Osteoblast (primary cell): Measurements from ENCODE around the gene TMEM258. TPM values are rescaled to one million over a fixed set of nuclear protein-coding genes. Genes with fewer than 3 reads are reported as not detected.

Experiments
- DNase-seq: peaks from one replicate; pipeline ENCODE4 v3.0.0; 2011; ENCODE audit warnings: low spot score, mixed read lengths; ENCODE audit not compliant: insufficient read length; ENCODE audit errors: missing footprints
- H2AFZ ChIP-seq: 2 replicates; pipeline ENCODE4 v1.6.0; 2011; ENCODE audit warnings: mild to moderate bottlenecking, low read length
- H3K27ac ChIP-seq: 2 replicates; pipeline ENCODE4 v1.5.1; 2011; ENCODE audit warnings: mild to moderate bottlenecking, low read depth, low read length, moderate library complexity
- H3K27me3 ChIP-seq: 2 replicates; pipeline ENCODE4 v1.6.0; 2012; ENCODE audit warnings: mild to moderate bottlenecking, control low read depth, inconsistent platforms, low read length, moderate library complexity; ENCODE audit not compliant: insufficient read depth
- H3K36me3 ChIP-seq: 2 replicates; pipeline ENCODE4 v1.5.1; 2011; ENCODE audit warnings: mild to moderate bottlenecking, low read length, control low read depth, moderate library complexity; ENCODE audit not compliant: insufficient read depth
- H3K4me1 ChIP-seq: 2 replicates; pipeline ENCODE4 v1.5.1; 2011; ENCODE audit warnings: mild to moderate bottlenecking, low read length, control low read depth, moderate library complexity; ENCODE audit not compliant: insufficient read depth
- H3K4me2 ChIP-seq: 2 replicates; pipeline ENCODE4 v1.6.0; 2011; ENCODE audit warnings: mild to moderate bottlenecking, low read length; ENCODE audit not compliant: insufficient read depth
- H3K4me3 ChIP-seq: fragments of 200-600 bp; sonication (generic); 3 replicates; pipeline ENCODE4 v1.5.1; 2012; ENCODE audit warnings: mild to moderate bottlenecking, low read length, inconsistent platforms; ENCODE audit not compliant: insufficient read depth
- H3K79me2 ChIP-seq: 2 replicates; pipeline ENCODE4 v1.6.0; 2012; ENCODE audit warnings: mild to moderate bottlenecking, low read length, control low read depth, inconsistent platforms; ENCODE audit not compliant: insufficient read depth
- H3K9me3 ChIP-seq: 2 replicates; pipeline ENCODE4 v1.5.1; 2011; ENCODE audit warnings: low read depth, low read length, control low read depth
- H4K20me1 ChIP-seq: 2 replicates; pipeline ENCODE4 v1.6.0; 2012; ENCODE audit warnings: mild to moderate bottlenecking, low read length, control low read depth; ENCODE audit not compliant: insufficient read depth
- total RNA-seq: library from RNA; depleted of rRNA; stranded (reverse); fragments of >200 nt; gene quantifications from 2 replicates; pipeline ENCODE4 v1.2.3, GENCODE V29; 2012
- TF ChIP-seq, protein P1 (sequence below): IDR thresholded peaks from 2 replicates; pipeline ENCODE4 v1.5.1; 2011; ENCODE audit warnings: mild to moderate bottlenecking, low read depth, low read length, moderate library complexity; ENCODE audit errors: extremely low read depth

TMEM258 gene
- total RNA-seq, 1 donor: 63.3 TPM

GRCh38 chr11:61762798-61763197 lies 29.6 kb downstream of the TMEM258 start:
- Histone ChIP-seq H3K27ac (no peak overlapping the region), H2AFZ (no peak overlapping the region), H4K20me1 (no peaks in the 10 kb centered on the region), H3K36me3 (no peaks in the 10 kb centered on the region), H3K9me3 (no peaks in the 10 kb centered on the region), H3K4me3 (no peak overlapping the region), H3K4me1 (no peaks in the 10 kb centered on the region), H3K4me2 (no peak overlapping the region), H3K79me2 (no peaks in the 10 kb centered on the region), H3K27me3 (peaks cover 2% of the 10 kb centered on the region)
- TF ChIP-seq, protein P1, sequence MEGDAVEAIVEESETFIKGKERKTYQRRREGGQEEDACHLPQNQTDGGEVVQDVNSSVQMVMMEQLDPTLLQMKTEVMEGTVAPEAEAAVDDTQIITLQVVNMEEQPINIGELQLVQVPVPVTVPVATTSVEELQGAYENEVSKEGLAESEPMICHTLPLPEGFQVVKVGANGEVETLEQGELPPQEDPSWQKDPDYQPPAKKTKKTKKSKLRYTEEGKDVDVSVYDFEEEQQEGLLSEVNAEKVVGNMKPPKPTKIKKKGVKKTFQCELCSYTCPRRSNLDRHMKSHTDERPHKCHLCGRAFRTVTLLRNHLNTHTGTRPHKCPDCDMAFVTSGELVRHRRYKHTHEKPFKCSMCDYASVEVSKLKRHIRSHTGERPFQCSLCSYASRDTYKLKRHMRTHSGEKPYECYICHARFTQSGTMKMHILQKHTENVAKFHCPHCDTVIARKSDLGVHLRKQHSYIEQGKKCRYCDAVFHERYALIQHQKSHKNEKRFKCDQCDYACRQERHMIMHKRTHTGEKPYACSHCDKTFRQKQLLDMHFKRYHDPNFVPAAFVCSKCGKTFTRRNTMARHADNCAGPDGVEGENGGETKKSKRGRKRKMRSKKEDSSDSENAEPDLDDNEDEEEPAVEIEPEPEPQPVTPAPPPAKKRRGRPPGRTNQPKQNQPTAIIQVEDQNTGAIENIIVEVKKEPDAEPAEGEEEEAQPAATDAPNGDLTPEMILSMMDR: no peak
- DNase-seq: no peak

DNA sequence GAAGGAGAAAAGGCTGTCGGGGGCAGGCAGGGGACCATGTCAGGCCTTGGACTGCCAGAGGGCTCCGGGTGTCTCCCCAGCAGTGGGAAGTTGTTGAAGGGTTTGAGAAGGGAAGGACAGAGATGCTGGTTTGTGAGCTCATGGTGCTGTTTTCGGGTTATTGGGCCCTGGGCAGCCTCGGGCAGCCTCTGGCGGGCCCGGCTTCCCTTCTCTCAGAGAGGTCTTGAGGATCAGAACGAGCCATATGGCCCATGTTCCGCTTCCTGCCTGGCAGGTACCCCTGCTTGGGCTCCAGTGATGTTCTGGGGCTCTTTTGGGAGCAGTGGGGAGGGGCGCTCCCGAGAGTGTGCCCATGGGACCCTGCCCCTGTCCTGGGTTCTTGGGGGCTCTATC lies 30.2 kb downstream of the TMEM258 start:
- Histone ChIP-seq H3K79me2 (no peaks in the 10 kb centered on the region), H3K27me3 (peaks cover 2% of the 10 kb centered on the region), H3K4me1 (no peaks in the 10 kb centered on the region), H3K9me3 (no peaks in the 10 kb centered on the region), H3K36me3 (no peaks in the 10 kb centered on the region), H3K4me3 (no peak overlapping the region), H3K4me2 (no peak overlapping the region), H4K20me1 (no peaks in the 10 kb centered on the region), H2AFZ (no peak overlapping the region), H3K27ac (no peak overlapping the region)
- no peak for DNase-seq
- TF ChIP-seq, protein P1: no peak

- H3K4me1 ChIP-seq: no peaks in the 10 kb centered on the region
- no peak overlapping the region for H2AFZ ChIP-seq
- no peak overlapping the region for H3K4me2 ChIP-seq
- H3K4me3 ChIP-seq: no peak overlapping the region
- TF ChIP-seq, protein P1: no peak
- no peaks in the 10 kb centered on the region for H3K36me3 ChIP-seq
- no peak overlapping the region for H3K27ac ChIP-seq
- no peaks in the 10 kb centered on the region for H3K9me3 ChIP-seq
- H4K20me1 ChIP-seq: no peaks in the 10 kb centered on the region
- H3K27me3 ChIP-seq: peaks cover 2% of the 10 kb centered on the region
- no peak for DNase-seq
- no peaks in the 10 kb centered on the region for H3K79me2 ChIP-seq
Observed at GRCh38 chr11:61761440-61762222, 30.8 kb downstream of the TMEM258 start.

DNA sequence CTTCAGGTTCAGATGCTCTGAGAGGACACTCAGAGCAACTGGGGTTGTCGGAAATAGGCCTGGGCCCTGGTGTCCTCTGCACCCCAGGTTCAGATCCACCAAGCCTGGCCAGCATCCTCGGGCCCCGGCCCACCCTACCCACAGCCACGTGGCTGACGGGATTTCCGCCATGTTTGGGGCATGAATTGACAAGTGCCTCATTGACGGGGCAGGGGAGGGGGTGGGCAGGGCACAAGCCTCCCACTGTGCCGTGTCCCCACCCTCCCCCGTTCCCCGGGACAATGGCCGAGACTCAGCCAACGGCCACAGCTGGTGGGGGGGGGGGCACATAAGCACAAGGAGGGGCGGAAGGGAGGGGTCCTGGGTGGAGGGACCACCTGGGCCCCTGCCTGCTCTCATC lies 31.5 kb downstream of the TMEM258 start:
- Histone ChIP-seq H3K27ac (no peak overlapping the region), H3K36me3 (no peaks in the 10 kb centered on the region), H2AFZ (no peak overlapping the region), H4K20me1 (no peaks in the 10 kb centered on the region), H3K4me2 (no peak overlapping the region), H3K4me1 (peaks cover 5% of the 10 kb centered on the region), H3K79me2 (no peaks in the 10 kb centered on the region), H3K27me3 (peaks cover 2% of the 10 kb centered on the region), H3K9me3 (no peaks in the 10 kb centered on the region), H3K4me3 (no peak overlapping the region)
- TF ChIP-seq, protein P1: no peak
- DNase-seq: no peak
